ENCODE data around the gene BOD1L2.

Gene BOD1L2

GRCh38 chr18:57185434-57185833, 38.5 kb downstream of the BOD1L2 start:
- no peak overlapping the region for H3K4me3 ChIP-seq (ENCODE audit: low read depth, low read length)
- TF ChIP-seq, protein P1, sequence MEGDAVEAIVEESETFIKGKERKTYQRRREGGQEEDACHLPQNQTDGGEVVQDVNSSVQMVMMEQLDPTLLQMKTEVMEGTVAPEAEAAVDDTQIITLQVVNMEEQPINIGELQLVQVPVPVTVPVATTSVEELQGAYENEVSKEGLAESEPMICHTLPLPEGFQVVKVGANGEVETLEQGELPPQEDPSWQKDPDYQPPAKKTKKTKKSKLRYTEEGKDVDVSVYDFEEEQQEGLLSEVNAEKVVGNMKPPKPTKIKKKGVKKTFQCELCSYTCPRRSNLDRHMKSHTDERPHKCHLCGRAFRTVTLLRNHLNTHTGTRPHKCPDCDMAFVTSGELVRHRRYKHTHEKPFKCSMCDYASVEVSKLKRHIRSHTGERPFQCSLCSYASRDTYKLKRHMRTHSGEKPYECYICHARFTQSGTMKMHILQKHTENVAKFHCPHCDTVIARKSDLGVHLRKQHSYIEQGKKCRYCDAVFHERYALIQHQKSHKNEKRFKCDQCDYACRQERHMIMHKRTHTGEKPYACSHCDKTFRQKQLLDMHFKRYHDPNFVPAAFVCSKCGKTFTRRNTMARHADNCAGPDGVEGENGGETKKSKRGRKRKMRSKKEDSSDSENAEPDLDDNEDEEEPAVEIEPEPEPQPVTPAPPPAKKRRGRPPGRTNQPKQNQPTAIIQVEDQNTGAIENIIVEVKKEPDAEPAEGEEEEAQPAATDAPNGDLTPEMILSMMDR (IDR thresholded peaks at IDR 0.05; ENCODE audit: borderline replicate concordance, insufficient read depth, low read depth, low read length): no peak

DNA sequence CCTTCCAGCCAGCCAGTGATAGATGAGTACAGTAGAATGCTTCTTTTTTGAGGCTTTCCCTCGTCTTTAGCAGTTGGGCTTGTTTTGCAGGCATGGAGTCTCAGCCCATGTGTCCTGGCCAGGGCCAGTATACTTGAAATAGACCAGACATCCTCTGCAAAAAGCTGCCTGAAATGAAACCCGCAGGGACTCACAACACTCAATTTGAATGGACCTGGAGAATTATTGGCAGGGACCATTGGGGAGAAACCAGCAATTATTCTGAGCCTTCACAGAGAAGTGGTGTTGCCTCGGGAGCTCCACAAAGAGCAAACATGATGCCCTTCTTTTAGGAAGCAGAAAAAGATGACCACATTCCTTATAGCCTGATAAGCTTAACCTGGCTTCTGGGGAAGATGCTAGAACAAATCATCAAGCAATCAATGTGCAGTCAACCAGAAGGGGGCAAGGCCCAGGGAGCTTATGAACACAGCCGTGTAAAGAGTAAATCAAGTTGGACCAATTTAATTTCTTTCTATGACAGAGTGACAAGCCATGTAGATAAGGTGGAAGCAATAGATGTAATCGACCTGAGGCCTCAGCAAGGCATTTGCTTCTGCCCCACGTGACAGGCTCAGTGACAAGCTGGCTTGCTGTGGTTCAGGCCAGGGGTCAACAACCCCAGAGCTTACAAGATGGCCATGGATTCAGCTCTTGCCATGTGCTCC, 42.1 kb downstream of the BOD1L2 start:
- no peak overlapping the region for H3K4me3 ChIP-seq (ENCODE audit: low read depth, low read length)
- TF ChIP-seq, protein P1 (IDR thresholded peaks at IDR 0.05; ENCODE audit: borderline replicate concordance, insufficient read depth, low read depth, low read length): no peak

GRCh38 chr18:57190026-57190425, 43.1 kb downstream of the BOD1L2 start:
- no peak overlapping the region for H3K4me3 ChIP-seq (ENCODE audit: low read depth, low read length)
- TF ChIP-seq, protein P1 (IDR thresholded peaks at IDR 0.05; ENCODE audit: borderline replicate concordance, insufficient read depth, low read depth, low read length): no peak

DNA sequence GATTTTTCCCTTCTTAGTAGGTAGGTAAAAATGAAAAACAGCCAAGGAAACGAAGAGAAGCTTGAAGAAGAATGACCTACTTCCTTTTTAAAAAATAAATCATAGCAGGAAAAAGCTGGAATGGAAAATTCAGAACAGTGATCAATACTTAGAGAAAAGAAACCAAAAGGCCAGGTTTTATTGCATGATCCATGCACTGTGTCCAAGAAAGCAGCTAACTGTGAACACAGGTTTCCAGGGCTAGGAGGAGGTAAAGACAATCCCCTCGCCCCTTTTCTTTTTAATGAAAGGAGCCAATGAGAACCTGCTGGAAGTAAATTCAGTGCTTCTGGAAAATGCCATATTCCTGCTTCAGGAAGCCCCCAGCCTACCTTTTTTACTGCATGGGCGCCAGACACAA, 47.2 kb downstream of the BOD1L2 start:
- no peak overlapping the region for H3K4me3 ChIP-seq (ENCODE audit: low read depth, low read length)
- TF ChIP-seq, protein P1 (IDR thresholded peaks at IDR 0.05; ENCODE audit: borderline replicate concordance, insufficient read depth, low read depth, low read length): no peak

- H3K4me3 ChIP-seq (ENCODE audit: low read depth, low read length): no peak overlapping the region
- TF ChIP-seq, protein P1 (IDR thresholded peaks at IDR 0.05; ENCODE audit: borderline replicate concordance, insufficient read depth, low read depth, low read length): no peak
These were observed 47.7 kb downstream of the BOD1L2 start for GRCh38 chr18:57194622-57195021.

DNA sequence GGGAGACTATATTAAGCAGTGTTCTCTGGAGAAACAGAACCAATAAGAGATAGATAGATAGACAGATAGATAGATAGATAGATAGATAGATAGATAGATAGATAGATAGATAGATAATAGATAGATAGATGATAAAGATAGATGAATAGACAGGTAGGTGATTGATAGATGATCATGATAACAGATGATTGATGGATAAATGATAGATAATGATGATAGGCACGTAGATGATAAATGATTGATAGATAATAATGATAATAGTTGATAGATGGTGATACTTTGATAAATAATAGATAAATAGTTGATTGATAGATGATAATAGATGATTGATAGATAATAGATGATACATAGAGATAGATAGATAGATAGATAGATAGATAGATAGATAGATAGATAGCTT, 48.5 kb downstream of the BOD1L2 start:
- H3K4me3 ChIP-seq (ENCODE audit: low read depth, low read length): no peak overlapping the region
- TF ChIP-seq, protein P1 (IDR thresholded peaks at IDR 0.05; ENCODE audit: borderline replicate concordance, insufficient read depth, low read depth, low read length): no peak

DNA sequence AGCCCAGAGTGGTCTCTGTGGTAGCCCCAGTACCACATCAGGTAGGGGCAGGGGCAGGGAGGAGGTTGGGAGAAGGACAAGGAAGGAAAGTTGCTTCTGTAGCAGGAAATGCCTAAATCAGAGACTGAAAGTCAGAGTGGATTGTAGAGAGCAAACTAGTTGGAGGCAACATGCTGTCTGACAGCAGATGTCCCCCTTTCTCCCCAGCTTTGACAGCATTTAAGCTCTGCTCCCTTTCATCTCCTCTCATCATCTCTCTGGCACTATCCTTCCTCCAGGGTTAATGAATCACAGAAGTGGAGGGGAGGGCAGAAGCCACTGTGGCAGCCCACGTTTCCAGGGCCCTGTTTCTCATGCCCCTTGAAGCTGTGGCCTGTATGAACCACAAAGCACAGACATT, 50.4 kb downstream of the BOD1L2 start:
- TF ChIP-seq, protein P1 (IDR thresholded peaks at IDR 0.05; ENCODE audit: borderline replicate concordance, insufficient read depth, low read depth, low read length): no peak
- H3K4me3 ChIP-seq (ENCODE audit: low read depth, low read length): no peak overlapping the region

Data from GM12875 (cell line).